Activated CD8-positive, alpha-beta T cell treated with anti-CD3 and anti-CD28 coated beads for 36 hours (primary cell): ENCODE data around the gene KCNA10. TPM values are rescaled to one million over a fixed set of nuclear protein-coding genes. Genes with fewer than 3 reads are reported as not detected.

Experiments used
- ATAC-seq: fragments of 200-7000 bp; cut with Tn5 transposase; one replicate; pipeline ENCODE4 v1.10.0; 2021; ENCODE audit warnings: mild to moderate bottlenecking, moderate library complexity
- CTCF ChIA-PET: fragments of 350-600 bp; sonication (Branson Sonifier 250); formaldehyde crosslinking; loops from one replicate; lab custom pipeline; 2021; ENCODE audit warnings: antibody characterized with exemption; lab: Charles Lee
- POLR2A ChIA-PET: fragments of 350-600 bp; sonication (Branson Sonifier 250); formaldehyde crosslinking; loops from one replicate; lab custom pipeline; 2021; ENCODE audit warnings: antibody characterized with exemption; lab: Charles Lee
- DNase-seq: peaks from one replicate; pipeline ENCODE4 v3.0.0-alpha.2; 2020
- H3K27ac Mint-ChIP-seq: one replicate; pipeline ENCODE4 v1.8.0; 2021; ENCODE audit warnings: mild to moderate bottlenecking, mixed read lengths
- H3K27me3 Mint-ChIP-seq: one replicate; pipeline ENCODE4 v1.8.0; 2021; ENCODE audit warnings: mixed read lengths
- H3K36me3 Mint-ChIP-seq: one replicate; pipeline ENCODE4 v1.8.0; 2021; ENCODE audit warnings: low read depth, mixed read lengths
- H3K4me1 Mint-ChIP-seq: one replicate; pipeline ENCODE4 v1.8.0; 2021; ENCODE audit warnings: low read depth, mixed read lengths
- H3K4me3 Mint-ChIP-seq: one replicate; pipeline ENCODE4 v1.8.0; 2021; ENCODE audit warnings: mild to moderate bottlenecking, moderate library complexity, mixed read lengths
- H3K9me3 Mint-ChIP-seq: one replicate; pipeline ENCODE4 v1.8.0; 2021; ENCODE audit warnings: mixed read lengths
- intact Hi-C: fragments of 100-400 bp; cut with micrococcal nuclease; formaldehyde crosslinking; loops from one replicate; pipeline ENCODE4 v1.10.0; 2022
- total RNA-seq, 2 experiments: library from RNA; stranded (reverse); gene quantifications; one replicate each; pipeline ENCODE4 v1.2.3, GENCODE V29; 2021
- TF ChIP-seq, protein P1 (sequence below): fragments of 200-600 bp; IDR thresholded peaks from one replicate; pipeline ENCODE4 v1.8.0; 2022; ENCODE audit warnings: antibody characterized with exemption, mild to moderate bottlenecking

The KCNA10 gene
- total RNA-seq, 2 experiments from 2014 or later = not detected

DNA sequence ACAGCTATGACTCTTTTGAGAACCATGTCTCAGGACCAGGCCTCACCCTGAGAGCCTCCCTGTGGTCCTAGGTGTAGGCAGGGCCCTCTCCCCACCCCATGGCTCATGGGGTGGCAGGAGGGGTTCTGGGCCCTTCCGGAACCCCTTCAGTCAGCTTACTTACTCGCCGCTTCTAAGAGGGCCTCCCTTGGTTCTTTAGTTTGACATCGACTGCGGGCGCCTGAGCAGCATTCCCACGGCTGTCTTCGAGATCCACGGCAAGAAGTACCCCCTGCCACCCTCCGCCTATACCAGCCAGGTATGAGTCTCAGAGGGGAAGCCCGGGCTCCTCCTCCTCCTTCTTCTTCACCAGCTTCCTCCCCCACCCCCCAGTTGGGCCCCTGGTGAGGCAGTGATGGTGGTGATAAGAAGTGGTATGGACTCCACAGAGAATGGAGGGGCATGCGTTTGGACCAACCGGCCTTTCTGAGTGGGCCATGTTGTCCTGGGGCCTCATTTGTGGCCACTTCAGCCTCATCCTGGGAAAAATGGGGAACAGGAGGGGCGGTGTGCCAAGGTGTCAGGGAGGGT lies 28.9 kb downstream of the KCNA10 start:
- TF ChIP-seq, protein P1, sequence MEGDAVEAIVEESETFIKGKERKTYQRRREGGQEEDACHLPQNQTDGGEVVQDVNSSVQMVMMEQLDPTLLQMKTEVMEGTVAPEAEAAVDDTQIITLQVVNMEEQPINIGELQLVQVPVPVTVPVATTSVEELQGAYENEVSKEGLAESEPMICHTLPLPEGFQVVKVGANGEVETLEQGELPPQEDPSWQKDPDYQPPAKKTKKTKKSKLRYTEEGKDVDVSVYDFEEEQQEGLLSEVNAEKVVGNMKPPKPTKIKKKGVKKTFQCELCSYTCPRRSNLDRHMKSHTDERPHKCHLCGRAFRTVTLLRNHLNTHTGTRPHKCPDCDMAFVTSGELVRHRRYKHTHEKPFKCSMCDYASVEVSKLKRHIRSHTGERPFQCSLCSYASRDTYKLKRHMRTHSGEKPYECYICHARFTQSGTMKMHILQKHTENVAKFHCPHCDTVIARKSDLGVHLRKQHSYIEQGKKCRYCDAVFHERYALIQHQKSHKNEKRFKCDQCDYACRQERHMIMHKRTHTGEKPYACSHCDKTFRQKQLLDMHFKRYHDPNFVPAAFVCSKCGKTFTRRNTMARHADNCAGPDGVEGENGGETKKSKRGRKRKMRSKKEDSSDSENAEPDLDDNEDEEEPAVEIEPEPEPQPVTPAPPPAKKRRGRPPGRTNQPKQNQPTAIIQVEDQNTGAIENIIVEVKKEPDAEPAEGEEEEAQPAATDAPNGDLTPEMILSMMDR = no peak
- H3K36me3 Mint-ChIP-seq = no peaks in the 10 kb centered on the region
- no peaks in the 10 kb centered on the region for H3K9me3 Mint-ChIP-seq
- DNase-seq = no peak
- no peak for ATAC-seq
- POLR2A ChIA-PET = no interaction called here
- H3K4me1 Mint-ChIP-seq = no peaks in the 10 kb centered on the region
- H3K27me3 Mint-ChIP-seq = no peaks in the 10 kb centered on the region
- H3K4me3 Mint-ChIP-seq = no peak overlapping the region
- CTCF ChIA-PET = interaction anchor here (1.2 kb wide), 1 partner anchor 78 kb away, joined by 3 read pairs; no protein-coding TSS in a partner anchor
- H3K27ac Mint-ChIP-seq = no peak overlapping the region
- intact Hi-C loops = loop anchor here (10.0 kb wide), 1 partner anchor 285 kb away; no protein-coding TSS in a partner anchor

DNA sequence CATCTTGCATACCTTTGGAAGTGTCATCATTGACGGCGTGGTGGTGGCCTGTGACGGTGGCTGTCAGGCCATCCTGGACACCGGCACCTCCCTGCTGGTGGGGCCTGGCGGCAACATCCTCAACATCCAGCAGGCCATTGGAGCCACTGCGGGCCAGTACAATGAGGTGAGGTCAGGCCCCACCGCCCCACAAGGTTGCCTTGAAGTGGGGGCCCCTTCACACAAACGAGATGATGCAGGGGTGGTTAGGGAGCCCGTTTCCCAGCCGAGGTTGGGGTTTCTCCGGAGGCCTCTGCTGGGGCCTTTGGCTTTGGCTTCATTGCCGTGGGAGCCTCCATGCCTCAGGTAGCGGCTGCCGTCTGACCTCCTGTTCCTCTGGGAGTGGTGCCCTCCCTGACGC lies 29.6 kb downstream of the KCNA10 start:
- Mint-ChIP-seq H3K4me1 (no peaks in the 10 kb centered on the region), H3K4me3 (no peak overlapping the region), H3K9me3 (no peaks in the 10 kb centered on the region), H3K27me3 (no peaks in the 10 kb centered on the region), H3K36me3 (no peaks in the 10 kb centered on the region), H3K27ac (no peak overlapping the region)
- intact Hi-C loops = no loop called here
- POLR2A ChIA-PET = no interaction called here
- no peak for DNase-seq
- no peak for ATAC-seq
- CTCF ChIA-PET = no interaction called here
- TF ChIP-seq, protein P1 = no peak

DNA sequence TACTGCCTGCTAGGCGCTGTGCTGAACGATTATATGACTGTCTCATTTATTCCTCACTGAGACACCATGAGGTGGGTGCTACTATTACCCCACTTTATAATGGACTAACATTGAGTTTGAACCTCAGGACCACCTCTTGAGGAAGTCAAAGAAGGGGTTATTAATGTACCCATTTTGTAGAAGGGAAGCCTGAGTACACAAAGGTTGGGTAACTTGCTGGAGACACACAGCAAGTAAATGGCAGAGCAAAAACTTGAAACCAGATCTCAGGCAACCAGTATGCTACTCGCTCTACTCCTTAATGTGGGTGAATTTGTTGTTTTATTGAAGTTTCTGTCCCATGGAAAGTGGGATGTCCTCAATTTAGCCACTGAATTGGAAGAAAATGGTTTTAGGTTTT lies 30.1 kb downstream of the KCNA10 start:
- ChIA-PET CTCF (interaction anchor here (0.6 to 2.8 kb wide), 2 partner anchors 7 to 35 kb away, joined by 3 to 12 read pairs; no protein-coding TSS in a partner anchor), POLR2A (no interaction called here)
- H3K4me3 Mint-ChIP-seq = no peak overlapping the region
- H3K4me1 Mint-ChIP-seq = no peaks in the 10 kb centered on the region
- ATAC-seq (no peak), DNase-seq (no peak)
- intact Hi-C loops = no loop called here
- TF ChIP-seq, protein P1 = no peak
- no peaks in the 10 kb centered on the region for H3K27me3 Mint-ChIP-seq
- H3K9me3 Mint-ChIP-seq = no peaks in the 10 kb centered on the region
- no peaks in the 10 kb centered on the region for H3K36me3 Mint-ChIP-seq
- no peak overlapping the region for H3K27ac Mint-ChIP-seq

DNA sequence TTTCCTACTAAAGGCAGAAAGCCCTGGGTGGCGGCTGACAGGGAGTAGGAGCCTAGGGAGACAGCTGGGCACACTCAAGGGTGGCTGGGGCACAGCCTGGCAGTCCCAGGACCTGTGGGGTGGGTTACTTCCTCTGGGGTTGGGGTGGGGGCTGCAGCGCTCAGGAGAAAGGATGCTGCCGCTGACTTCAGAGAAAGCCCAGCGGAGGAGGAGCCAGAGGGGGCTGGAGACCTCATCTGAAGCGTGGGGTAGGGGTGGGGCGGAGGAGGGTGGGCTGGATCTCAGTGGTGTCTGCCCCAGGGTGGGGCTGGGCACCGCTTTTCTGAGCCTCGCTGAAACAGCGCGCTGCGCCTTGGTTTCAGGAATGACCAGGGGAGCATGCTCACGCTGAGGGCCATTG lies 30.8 kb downstream of the KCNA10 start:
- H3K9me3 Mint-ChIP-seq = no peaks in the 10 kb centered on the region
- DNase-seq (no peak), ATAC-seq (no peak)
- TF ChIP-seq, protein P1 = no peak
- peaks cover 4% of the 10 kb centered on the region for H3K27me3 Mint-ChIP-seq
- no peak overlapping the region for H3K27ac Mint-ChIP-seq
- H3K36me3 Mint-ChIP-seq = no peaks in the 10 kb centered on the region
- H3K4me1 Mint-ChIP-seq = no peaks in the 10 kb centered on the region
- POLR2A ChIA-PET = no interaction called here
- H3K4me3 Mint-ChIP-seq = no peak overlapping the region
- CTCF ChIA-PET = interaction anchor here (0.6 to 2.8 kb wide), 2 partner anchors 8 to 36 kb away, joined by 3 to 12 read pairs; no protein-coding TSS in a partner anchor
- intact Hi-C loops = no loop called here

DNA sequence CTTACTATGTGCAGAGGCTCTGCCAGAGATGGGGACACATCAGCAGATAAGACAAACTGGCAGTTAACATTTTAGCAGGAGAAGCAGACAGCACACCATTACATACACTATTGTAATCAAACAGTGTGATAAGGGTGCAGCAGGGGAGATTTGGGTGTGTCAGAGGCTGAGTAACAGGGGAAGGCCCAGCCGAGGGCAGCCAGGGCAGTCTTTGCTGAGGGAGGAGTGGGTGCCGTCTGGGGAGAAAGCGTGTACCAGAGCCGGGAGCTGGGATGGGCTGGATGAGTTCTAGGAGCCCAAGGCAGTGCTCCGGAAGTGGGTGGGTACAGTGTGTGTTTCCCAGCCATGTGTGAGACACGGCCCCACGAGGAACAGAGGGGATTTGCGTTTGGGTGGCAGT lies 31.2 kb downstream of the KCNA10 start:
- Mint-ChIP-seq H3K36me3 (no peaks in the 10 kb centered on the region), H3K4me3 (no peak overlapping the region), H3K4me1 (no peaks in the 10 kb centered on the region), H3K27ac (no peak overlapping the region), H3K27me3 (peaks cover 6% of the 10 kb centered on the region), H3K9me3 (no peaks in the 10 kb centered on the region)
- POLR2A ChIA-PET = interaction anchor here (0.8 kb wide), 1 partner anchor 9 kb away, joined by 3 read pairs; no protein-coding TSS in a partner anchor
- ATAC-seq (no peak), DNase-seq (no peak)
- intact Hi-C loops = no loop called here
- CTCF ChIA-PET = interaction anchor here (2.8 kb wide), 1 partner anchor 8 kb away, joined by 12 read pairs; no protein-coding TSS in a partner anchor
- TF ChIP-seq, protein P1 = no peak
